AML-193 (cell line): ENCODE results near the gene MYEOV.

ENCODE experiments used
- DNase-seq, 2 experiments: peaks; one replicate each; lab custom pipeline; 2025; lab: John Stamatoyannopoulos, UW

Gene MYEOV

GRCh38 chr11:69342588-69343330 lies 48.8 kb downstream of the MYEOV start:
- DNase-seq = no peak

- DNase-seq = no peak
Observed at GRCh38 chr11:69343401-69344321, 49.7 kb downstream of the MYEOV start.

- no peak for DNase-seq
Observed at GRCh38 chr11:69344570-69345145, 50.7 kb downstream of the MYEOV start.
